Measurements from ENCODE around the gene AZGP1.
"Not testable (repeated sequence)": the region's sequence is repeated elsewhere in the genome, so short reads cannot be mapped to it uniquely, and the experiment has no call there.

AZGP1 gene

GRCh38 chr7:99975782-99976521, at the start of gene AZGP1:
Gene AZGP1, minus strand, starts transcription at chr7:99976031. Its CDS starts 11 bp downstream, at chr7:99976020.
- DNase-seq: no peak

- DNase-seq: no peak
Measured at GRCh38 chr7:100024020-100024619, 48.3 kb upstream of the AZGP1 start.

- DNase-seq: no peak
Measured at GRCh38 chr7:100023526-100023925, 47.7 kb upstream of the AZGP1 start.

- DNase-seq: no peak
Measured at GRCh38 chr7:100022621-100023020, 46.8 kb upstream of the AZGP1 start.

- DNase-seq: no peak
Measured at GRCh38 chr7:100021297-100021696, 45.5 kb upstream of the AZGP1 start.

GRCh38 chr7:100019908-100020307, 44.1 kb upstream of the AZGP1 start:
- no peak for DNase-seq

GRCh38 chr7:100017875-100018274, 42.0 kb upstream of the AZGP1 start:
- no peak for DNase-seq

- no peak for DNase-seq
Measured at GRCh38 chr7:100017300-100017699, 41.5 kb upstream of the AZGP1 start.

GRCh38 chr7:100016215-100016901, 40.5 kb upstream of the AZGP1 start:
- DNase-seq: peak; percentile 10

GRCh38 chr7:100015232-100016214, 39.7 kb upstream of the AZGP1 start, which contains the start of gene ZKSCAN1:
Gene ZKSCAN1, plus strand, starts transcription at chr7:100015596. Its CDS starts 7,911 bp downstream, at chr7:100023507.
- peak; percentile 90 for DNase-seq

- no peak for DNase-seq
Measured at GRCh38 chr7:100013328-100013676, 37.5 kb upstream of the AZGP1 start.

GRCh38 chr7:100012385-100013327, 36.8 kb upstream of the AZGP1 start:
- not testable (repeated sequence) for DNase-seq

- no peak for DNase-seq
Measured at GRCh38 chr7:100011516-100011915, 35.7 kb upstream of the AZGP1 start.

- DNase-seq: no peak
Measured at GRCh38 chr7:100010901-100011300, 35.1 kb upstream of the AZGP1 start.

- not testable (repeated sequence) for DNase-seq
Measured at GRCh38 chr7:100009952-100010351, 34.1 kb upstream of the AZGP1 start.

- DNase-seq: no peak
Measured at GRCh38 chr7:100008525-100008924, 32.7 kb upstream of the AZGP1 start.

GRCh38 chr7:100007887-100008286, 32.1 kb upstream of the AZGP1 start:
- no peak for DNase-seq

GRCh38 chr7:100003711-100004661, 28.2 kb upstream of the AZGP1 start:
- no peak for DNase-seq

- no peak for DNase-seq
Measured at GRCh38 chr7:100000239-100000638, 24.4 kb upstream of the AZGP1 start.

- peak; percentile 83 for DNase-seq
Measured at GRCh38 chr7:99997545-99998137, 21.8 kb upstream of the AZGP1 start.
